HG02938 (cell line): Measurements from ENCODE around the gene SCLY.

Source experiments
- ATAC-seq: cut with Tn5 transposase; IDR thresholded peaks from one replicate; pipeline ENCODE4 v1.9.1; 2021; ENCODE audit warnings: mild to moderate bottlenecking, moderate library complexity; ENCODE audit not compliant: unreplicated experiment

Gene SCLY

GRCh38 chr2:238123991-238124470, 63.2 kb downstream of the SCLY start:
- no peak for ATAC-seq

- no peak for ATAC-seq
These were observed 63.8 kb downstream of the SCLY start for GRCh38 chr2:238124488-238125126.

- no peak for ATAC-seq
These were observed 64.5 kb downstream of the SCLY start for GRCh38 chr2:238125127-238125885.

- ATAC-seq: no peak
These were observed 65.5 kb downstream of the SCLY start for GRCh38 chr2:238126338-238126737.

GRCh38 chr2:238126775-238127164, 66.0 kb downstream of the SCLY start:
- ATAC-seq: no peak

GRCh38 chr2:238127165-238128060, 66.6 kb downstream of the SCLY start:
- no peak for ATAC-seq

- no peak for ATAC-seq
These were observed 67.2 kb downstream of the SCLY start for GRCh38 chr2:238128061-238128440.

- ATAC-seq: no peak
These were observed 67.8 kb downstream of the SCLY start for GRCh38 chr2:238128534-238129001.

GRCh38 chr2:238129166-238130010, 68.6 kb downstream of the SCLY start:
- no peak for ATAC-seq

GRCh38 chr2:238130111-238130695, 69.4 kb downstream of the SCLY start:
- ATAC-seq: no peak

- no peak for ATAC-seq
These were observed 70.2 kb downstream of the SCLY start for GRCh38 chr2:238130696-238131628.

- ATAC-seq: no peak
These were observed 71.1 kb downstream of the SCLY start for GRCh38 chr2:238131761-238132462.

GRCh38 chr2:238132463-238133450, 72.0 kb downstream of the SCLY start:
- ATAC-seq: no peak

GRCh38 chr2:238133499-238134392, 72.9 kb downstream of the SCLY start:
- no peak for ATAC-seq

- no peak for ATAC-seq
These were observed 73.6 kb downstream of the SCLY start for GRCh38 chr2:238134393-238134785.

- ATAC-seq: no peak
These were observed 74.9 kb downstream of the SCLY start for GRCh38 chr2:238135601-238136150.
